ENCODE data around the gene VSTM5. TPM values are rescaled to one million over a fixed set of nuclear protein-coding genes. Genes with fewer than 3 reads are reported as not detected.

The VSTM5 gene
- polyA plus RNA-seq, 2 donors, result 0.05 to 0.06 TPM

- 94 to 96% methylated on average over 5 of the region's 5 CpGs for WGBS, 2 donors
- Histone ChIP-seq H3K9me3 (ENCODE audit: control insufficient read depth in 2 of 2, insufficient read depth in 1 of 2, low read depth in 1 of 2, low read length in 1 of 2) (no peaks in the 10 kb centered on the region), H3K4me1 (ENCODE audit: control insufficient read depth in 2 of 2, insufficient read depth in 2 of 2, low read length in 1 of 2) (no peaks in the 10 kb centered on the region), H3K27ac (ENCODE audit: low read depth in 2 of 2, low read length in 1 of 2) (no peak overlapping the region), H3K36me3 (ENCODE audit: control insufficient read depth in 2 of 2, insufficient read depth in 2 of 2, low read length in 1 of 2) (peaks cover 7 to 12% of the 10 kb centered on the region in 2 donors), H3K4me3 (ENCODE audit: low read depth in 1 of 2, low read length in 2 of 2) (no peak overlapping the region), H3K27me3 (ENCODE audit: control insufficient read depth in 1 of 2, insufficient read depth in 2 of 2, low read length in 2 of 2) (no peaks in the 10 kb centered on the region)
Observed at GRCh38 chr11:93813974-93814373, 36.4 kb downstream of the VSTM5 start.

GRCh38 chr11:93807980-93808379, 42.4 kb downstream of the VSTM5 start:
- Histone ChIP-seq H3K27ac (ENCODE audit: low read depth in 2 of 2, low read length in 1 of 2) (no peak overlapping the region), H3K9me3 (ENCODE audit: control insufficient read depth in 2 of 2, insufficient read depth in 1 of 2, low read depth in 1 of 2, low read length in 1 of 2) (no peaks in the 10 kb centered on the region), H3K27me3 (ENCODE audit: control insufficient read depth in 1 of 2, insufficient read depth in 2 of 2, low read length in 2 of 2) (no peaks in the 10 kb centered on the region), H3K4me1 (ENCODE audit: control insufficient read depth in 2 of 2, insufficient read depth in 2 of 2, low read length in 1 of 2) (no peaks in the 10 kb centered on the region), H3K4me3 (ENCODE audit: low read depth in 1 of 2, low read length in 2 of 2) (no peak overlapping the region), H3K36me3 (ENCODE audit: control insufficient read depth in 2 of 2, insufficient read depth in 2 of 2, low read length in 1 of 2) (peaks cover 10 to 16% of the 10 kb centered on the region in 2 donors)
- WGBS, 2 donors, result 98 to 99% methylated on average over 3 of the region's 3 CpGs

GRCh38 chr11:93804879-93805278, 45.5 kb downstream of the VSTM5 start:
- Histone ChIP-seq H3K4me1 (ENCODE audit: control insufficient read depth in 2 of 2, insufficient read depth in 2 of 2, low read length in 1 of 2) (no peaks in the 10 kb centered on the region), H3K27ac (ENCODE audit: low read depth in 2 of 2, low read length in 1 of 2) (no peak overlapping the region), H3K36me3 (ENCODE audit: control insufficient read depth in 2 of 2, insufficient read depth in 2 of 2, low read length in 1 of 2) (peaks cover 12 to 13% of the 10 kb centered on the region in 2 donors), H3K9me3 (ENCODE audit: control insufficient read depth in 2 of 2, insufficient read depth in 1 of 2, low read depth in 1 of 2, low read length in 1 of 2) (no peaks in the 10 kb centered on the region), H3K4me3 (ENCODE audit: low read depth in 1 of 2, low read length in 2 of 2) (no peak overlapping the region), H3K27me3 (ENCODE audit: control insufficient read depth in 1 of 2, insufficient read depth in 2 of 2, low read length in 2 of 2) (no peaks in the 10 kb centered on the region)
- 97 to 99% methylated on average over 2 of the region's 2 CpGs for WGBS, 2 donors

- no peaks in the 10 kb centered on the region for H3K27me3 ChIP-seq (ENCODE audit: control insufficient read depth in 1 of 2, insufficient read depth in 2 of 2, low read length in 2 of 2)
- peaks cover 8 to 9% of the 10 kb centered on the region in 2 donors for H3K36me3 ChIP-seq (ENCODE audit: control insufficient read depth in 2 of 2, insufficient read depth in 2 of 2, low read length in 1 of 2)
- H3K9me3 ChIP-seq (ENCODE audit: control insufficient read depth in 2 of 2, insufficient read depth in 1 of 2, low read depth in 1 of 2, low read length in 1 of 2), result no peaks in the 10 kb centered on the region
- no peak overlapping the region for H3K4me3 ChIP-seq (ENCODE audit: low read depth in 1 of 2, low read length in 2 of 2)
- H3K4me1 ChIP-seq (ENCODE audit: control insufficient read depth in 2 of 2, insufficient read depth in 2 of 2, low read length in 1 of 2), result no peaks in the 10 kb centered on the region
- WGBS, 2 donors, result 33 to 43% methylated on average over 2 of the region's 2 CpGs
- H3K27ac ChIP-seq (ENCODE audit: low read depth in 2 of 2, low read length in 1 of 2), result no peak overlapping the region
Observed at GRCh38 chr11:93801366-93801765, 49.1 kb downstream of the VSTM5 start.

GRCh38 chr11:93796441-93797231, 53.8 kb downstream of the VSTM5 start:
- peaks cover 5 to 8% of the 10 kb centered on the region in 2 donors for H3K36me3 ChIP-seq (ENCODE audit: control insufficient read depth in 2 of 2, insufficient read depth in 2 of 2, low read length in 1 of 2)
- H3K4me3 ChIP-seq (ENCODE audit: low read depth in 1 of 2, low read length in 2 of 2), result no peak overlapping the region
- WGBS, 2 donors, result 94 to 97% methylated on average over 6 of the region's 6 CpGs
- no peaks in the 10 kb centered on the region for H3K4me1 ChIP-seq (ENCODE audit: control insufficient read depth in 2 of 2, insufficient read depth in 2 of 2, low read length in 1 of 2)
- no peak overlapping the region for H3K27ac ChIP-seq (ENCODE audit: low read depth in 2 of 2, low read length in 1 of 2)
- H3K27me3 ChIP-seq (ENCODE audit: control insufficient read depth in 1 of 2, insufficient read depth in 2 of 2, low read length in 2 of 2), result no peaks in the 10 kb centered on the region
- H3K9me3 ChIP-seq (ENCODE audit: control insufficient read depth in 2 of 2, insufficient read depth in 1 of 2, low read depth in 1 of 2, low read length in 1 of 2), result no peaks in the 10 kb centered on the region

GRCh38 chr11:93791493-93791892, 58.9 kb downstream of the VSTM5 start:
- H3K36me3 ChIP-seq (ENCODE audit: control insufficient read depth in 2 of 2, insufficient read depth in 2 of 2, low read length in 1 of 2), result peaks cover 5 to 6% of the 10 kb centered on the region in 2 donors
- H3K4me1 ChIP-seq (ENCODE audit: control insufficient read depth in 2 of 2, insufficient read depth in 2 of 2, low read length in 1 of 2), result no peaks in the 10 kb centered on the region
- 84% methylated on average over 5 of the region's 5 CpGs for WGBS, 2 donors
- no peak overlapping the region for H3K4me3 ChIP-seq (ENCODE audit: low read depth in 1 of 2, low read length in 2 of 2)
- H3K9me3 ChIP-seq (ENCODE audit: control insufficient read depth in 2 of 2, insufficient read depth in 1 of 2, low read depth in 1 of 2, low read length in 1 of 2), result no peaks in the 10 kb centered on the region
- H3K27ac ChIP-seq (ENCODE audit: low read depth in 2 of 2, low read length in 1 of 2), result no peak overlapping the region
- no peaks in the 10 kb centered on the region for H3K27me3 ChIP-seq (ENCODE audit: control insufficient read depth in 1 of 2, insufficient read depth in 2 of 2, low read length in 2 of 2)

GRCh38 chr11:93784935-93785360, 65.5 kb downstream of the VSTM5 start:
- H3K27ac ChIP-seq (ENCODE audit: low read depth in 2 of 2, low read length in 1 of 2), result peak overlapping the region; percentile 92 to 98
- H3K36me3 ChIP-seq (ENCODE audit: control insufficient read depth in 2 of 2, insufficient read depth in 2 of 2, low read length in 1 of 2), result peaks cover 3 to 6% of the 10 kb centered on the region in 2 donors
- WGBS, 2 donors, result 0% methylated on average over 13 of the region's 13 CpGs
- peak overlapping the region; percentile 94 to 98 for H3K4me3 ChIP-seq (ENCODE audit: low read depth in 1 of 2, low read length in 2 of 2)
- H3K27me3 ChIP-seq (ENCODE audit: control insufficient read depth in 1 of 2, insufficient read depth in 2 of 2, low read length in 2 of 2), result no peaks in the 10 kb centered on the region
- H3K4me1 ChIP-seq (ENCODE audit: control insufficient read depth in 2 of 2, insufficient read depth in 2 of 2, low read length in 1 of 2), result peaks cover 0 to 3% of the 10 kb centered on the region in 2 donors
- no peaks in the 10 kb centered on the region for H3K9me3 ChIP-seq (ENCODE audit: control insufficient read depth in 2 of 2, insufficient read depth in 1 of 2, low read depth in 1 of 2, low read length in 1 of 2)

- Histone ChIP-seq H3K27ac (ENCODE audit: low read depth in 2 of 2, low read length in 1 of 2) (peak within 1 kb of the TSS; percentile 92 to 98), H3K4me3 (ENCODE audit: low read depth in 1 of 2, low read length in 2 of 2) (peak within 1 kb of the TSS; percentile 94 to 98), H3K36me3 (ENCODE audit: control insufficient read depth in 2 of 2, insufficient read depth in 2 of 2, low read length in 1 of 2) (peaks cover 0 to 2% of the 10 kb centered on the region in 2 donors), H3K4me1 (ENCODE audit: control insufficient read depth in 2 of 2, insufficient read depth in 2 of 2, low read length in 1 of 2) (peaks cover 0 to 3% of the 10 kb centered on the region in 2 donors), H3K9me3 (ENCODE audit: control insufficient read depth in 2 of 2, insufficient read depth in 1 of 2, low read depth in 1 of 2, low read length in 1 of 2) (no peaks in the 10 kb centered on the region), H3K27me3 (ENCODE audit: control insufficient read depth in 1 of 2, insufficient read depth in 2 of 2, low read length in 2 of 2) (no peaks in the 10 kb centered on the region)
- WGBS, 2 donors, result 0% methylated on average over 71 to 72 of the region's 72 CpGs
Observed at GRCh38 chr11:93784145-93784934, 66.1 kb downstream of the VSTM5 start, which contains the start of gene MED17. Gene MED17, plus strand, starts transcription at chr11:93784282. Its CDS starts 232 bp downstream, at chr11:93784514.

- H3K4me1 ChIP-seq (ENCODE audit: control insufficient read depth in 2 of 2, insufficient read depth in 2 of 2, low read length in 1 of 2), result peaks cover 0 to 3% of the 10 kb centered on the region in 2 donors
- H3K9me3 ChIP-seq (ENCODE audit: control insufficient read depth in 2 of 2, insufficient read depth in 1 of 2, low read depth in 1 of 2, low read length in 1 of 2), result no peaks in the 10 kb centered on the region
- peak overlapping the region; percentile 94 to 98 for H3K4me3 ChIP-seq (ENCODE audit: low read depth in 1 of 2, low read length in 2 of 2)
- H3K27me3 ChIP-seq (ENCODE audit: control insufficient read depth in 1 of 2, insufficient read depth in 2 of 2, low read length in 2 of 2), result no peaks in the 10 kb centered on the region
- WGBS, 2 donors, result 1% methylated on average over 10 of the region's 10 CpGs
- peaks cover 0 to 2% of the 10 kb centered on the region in 2 donors for H3K36me3 ChIP-seq (ENCODE audit: control insufficient read depth in 2 of 2, insufficient read depth in 2 of 2, low read length in 1 of 2)
- peak overlapping the region; percentile 92 to 98 for H3K27ac ChIP-seq (ENCODE audit: low read depth in 2 of 2, low read length in 1 of 2)
Observed at GRCh38 chr11:93783765-93784144, 66.7 kb downstream of the VSTM5 start.

Data from esophagus (tissue), 2 donors.